Measurements from ENCODE around the gene DMXL1.

Gene DMXL1

GRCh38 chr5:119290607-119291006 lies 219.7 kb downstream of the DMXL1 start:
- no peak for DNase-seq

- DNase-seq, result no peak
Observed at GRCh38 chr5:119291056-119291455, 220.2 kb downstream of the DMXL1 start.

GRCh38 chr5:119291877-119292276 lies 221.0 kb downstream of the DMXL1 start:
- DNase-seq, result no peak

- DNase-seq, result no peak
Observed at GRCh38 chr5:119292701-119293515, 222.0 kb downstream of the DMXL1 start.

- no peak for DNase-seq
Observed at GRCh38 chr5:119293516-119293829, 222.6 kb downstream of the DMXL1 start.
